ENCODE data around the gene DAGLB.
"Not testable (repeated sequence)": the region's sequence is repeated elsewhere in the genome, so short reads cannot be mapped to it uniquely, and the experiment has no call there.

The DAGLB gene

DNA sequence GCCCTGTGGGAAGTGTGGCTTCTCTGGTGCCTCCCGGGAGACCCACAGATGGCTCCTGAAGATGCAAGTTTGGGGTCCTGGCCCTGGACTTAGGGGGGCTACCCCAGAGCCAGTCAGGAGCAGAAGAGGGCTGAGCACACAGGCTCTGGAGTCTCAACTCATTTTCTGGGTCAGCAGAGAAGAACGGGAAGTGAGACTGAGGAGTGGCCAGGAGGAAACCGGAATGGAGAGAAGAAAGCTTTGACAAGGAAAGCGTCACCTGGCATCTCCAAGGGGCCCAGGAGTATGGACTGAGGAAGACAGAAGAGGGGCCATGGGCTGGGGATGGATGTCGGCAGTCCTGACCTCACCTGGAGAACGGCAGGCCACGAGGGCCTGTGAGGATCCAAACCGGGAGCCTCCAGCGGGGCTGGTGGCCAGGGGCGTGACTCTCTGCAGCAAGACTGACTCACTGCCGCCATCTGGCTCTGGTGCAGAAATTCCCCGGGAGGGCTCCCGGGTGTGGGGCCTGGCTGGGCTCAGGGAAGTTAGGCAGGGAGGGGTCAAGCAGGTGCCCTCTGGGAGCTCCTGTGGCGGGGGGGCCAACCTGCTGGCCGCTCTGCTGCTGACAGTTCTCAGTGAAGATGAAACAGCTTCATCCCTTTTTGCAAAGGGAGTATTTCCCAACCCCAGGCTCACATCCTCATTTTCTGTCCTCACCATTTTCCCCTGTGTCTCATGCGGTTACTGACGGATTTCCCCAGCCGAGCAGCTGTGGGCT lies 23.6 kb downstream of the DAGLB start:
- no peak for DNase-seq

DNA sequence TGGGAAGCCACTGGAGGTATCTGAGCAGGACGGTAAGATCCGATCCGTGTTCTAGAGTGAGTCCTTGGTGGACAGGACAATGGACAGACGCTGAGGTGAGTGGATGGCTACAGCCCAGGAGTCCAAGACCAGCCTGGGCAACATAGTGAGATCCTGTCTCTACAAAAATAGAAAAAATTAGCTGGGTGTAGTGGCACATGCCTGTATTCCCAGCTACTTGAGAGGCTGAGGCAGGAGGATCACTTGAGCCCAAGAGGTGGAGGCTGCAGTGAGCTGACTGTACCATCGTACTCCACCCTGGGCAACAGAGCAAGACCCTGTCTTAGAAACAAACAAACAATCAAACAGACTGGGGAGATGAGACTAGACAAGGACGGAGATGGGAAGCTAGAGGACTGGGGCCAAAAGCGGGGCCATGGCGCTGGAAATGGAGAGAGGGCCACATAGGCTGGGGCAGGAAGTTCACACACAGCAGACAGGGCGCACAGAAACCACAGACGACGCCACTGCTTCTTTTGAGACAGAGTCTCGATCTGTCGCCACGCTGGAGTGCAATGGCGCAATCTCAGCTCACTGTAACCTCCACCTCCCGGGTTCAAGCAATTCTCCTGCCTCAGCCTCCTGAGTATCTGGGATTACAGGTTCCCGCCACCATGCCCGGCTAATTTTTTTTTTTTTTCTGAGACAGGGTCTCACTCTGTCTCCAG lies 24.7 kb downstream of the DAGLB start:
- DNase-seq: no peak

DNA sequence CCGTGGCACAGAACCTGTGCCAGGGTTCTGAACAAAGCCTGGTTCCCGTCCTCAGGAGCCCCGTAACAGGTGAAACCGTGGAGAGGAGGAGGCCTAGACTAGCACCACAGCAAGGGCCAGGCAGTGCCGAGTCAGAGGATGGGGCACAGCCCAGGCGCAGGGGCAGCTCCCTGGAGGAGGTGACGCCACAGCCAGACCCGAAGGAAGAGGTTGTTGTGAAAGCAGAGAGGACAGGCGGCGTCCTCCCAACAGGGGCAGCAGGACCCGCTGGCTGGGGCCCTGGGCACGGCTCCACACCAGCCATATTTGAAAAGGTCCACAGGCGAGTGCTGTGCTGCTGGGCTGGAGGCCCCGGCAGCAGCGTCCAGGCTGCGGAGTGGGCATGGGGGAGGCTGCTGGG lies 25.7 kb downstream of the DAGLB start:
- no peak for DNase-seq

DNA sequence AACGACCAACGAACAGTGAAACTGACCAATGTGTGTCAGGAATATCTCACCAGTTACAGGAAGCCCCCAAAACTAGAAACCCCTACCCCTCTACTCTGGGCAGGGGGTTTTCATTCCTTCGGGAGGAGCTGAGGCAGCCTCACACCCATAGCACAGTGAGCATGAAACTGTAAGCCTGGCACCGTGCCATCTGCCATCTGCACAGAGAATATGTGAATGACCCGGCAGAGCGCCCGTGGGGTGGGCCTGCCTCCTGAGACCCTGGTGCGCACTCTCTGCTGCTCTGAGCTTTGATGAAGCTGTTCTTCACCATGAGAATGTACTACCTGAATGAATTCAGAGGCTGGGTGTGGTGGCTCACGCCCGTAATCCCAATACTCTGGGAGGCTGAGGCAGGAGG lies 27.1 kb downstream of the DAGLB start:
- DNase-seq: no peak

DNA sequence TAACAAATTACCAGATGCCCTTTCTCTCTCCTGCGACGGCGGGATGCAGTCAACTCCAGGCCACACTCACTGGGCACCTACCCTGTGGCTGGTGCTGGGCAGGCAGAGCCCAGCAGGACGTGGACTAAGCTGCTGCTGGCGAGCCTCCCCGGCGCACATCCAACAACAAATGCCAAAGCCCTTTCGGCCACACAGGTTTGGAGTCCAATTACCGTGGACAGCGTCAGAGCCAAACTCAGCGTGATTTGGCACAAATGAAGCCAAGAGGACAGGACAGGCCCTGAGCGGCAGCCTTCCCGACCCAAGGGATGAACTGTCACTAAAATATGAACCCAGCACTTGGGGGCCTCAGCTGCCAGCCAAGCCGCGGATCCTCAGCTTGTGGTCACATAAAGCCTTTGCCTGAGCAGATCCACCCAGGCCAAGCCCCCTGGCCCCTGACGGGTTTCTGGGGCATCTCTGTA lies 28.4 kb downstream of the DAGLB start:
- DNase-seq: no peak

DNA sequence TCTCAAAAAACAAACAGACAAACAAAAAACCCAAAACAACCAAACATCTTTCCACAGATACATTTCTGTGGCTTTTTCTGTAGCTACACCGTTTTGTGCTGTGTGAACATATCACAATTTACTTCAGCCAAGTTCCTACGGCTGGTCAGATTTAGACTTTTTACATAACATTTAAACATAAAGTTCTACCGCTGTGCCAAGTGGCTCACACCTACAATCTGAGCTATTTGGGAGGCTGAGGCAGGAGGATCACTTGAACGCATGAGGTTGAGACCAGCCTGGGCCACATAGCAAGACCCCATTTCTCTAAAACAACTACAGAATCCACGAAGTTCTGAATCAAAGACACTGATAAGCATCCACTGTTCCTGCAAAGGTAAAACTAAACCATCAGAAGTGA lies 30.3 kb downstream of the DAGLB start:
- no peak for DNase-seq

DNA sequence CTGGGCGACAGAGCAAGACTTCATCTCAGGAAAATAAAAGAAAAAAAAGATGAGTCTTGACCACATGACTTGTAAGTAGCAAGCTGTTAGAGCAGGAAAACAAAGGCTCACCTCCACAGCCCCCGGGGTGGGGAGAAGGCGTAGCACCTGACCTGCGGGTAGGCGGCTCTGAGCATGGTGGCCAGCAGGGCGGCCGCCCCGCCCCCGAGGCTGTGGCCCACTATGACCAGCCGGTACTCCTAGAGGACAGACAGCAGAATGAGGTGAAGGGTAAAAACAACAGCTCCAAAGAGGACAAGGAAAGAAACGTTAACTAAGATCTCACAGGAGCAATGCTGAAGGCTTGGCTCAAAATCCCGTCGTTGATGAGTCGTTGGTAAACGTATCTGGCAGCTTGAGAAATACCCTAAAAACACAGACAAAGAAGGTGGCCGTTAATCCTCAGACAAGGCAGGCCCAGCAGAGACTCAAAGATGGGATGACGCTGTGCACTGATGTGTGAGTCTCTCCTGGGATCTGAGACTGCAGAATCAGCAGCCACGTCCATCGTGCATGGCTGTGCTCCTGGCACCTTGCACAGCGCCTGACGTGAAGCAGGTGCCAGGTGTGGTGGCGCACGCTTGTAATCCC lies 31.1 kb downstream of the DAGLB start:
- no peak for DNase-seq

DNA sequence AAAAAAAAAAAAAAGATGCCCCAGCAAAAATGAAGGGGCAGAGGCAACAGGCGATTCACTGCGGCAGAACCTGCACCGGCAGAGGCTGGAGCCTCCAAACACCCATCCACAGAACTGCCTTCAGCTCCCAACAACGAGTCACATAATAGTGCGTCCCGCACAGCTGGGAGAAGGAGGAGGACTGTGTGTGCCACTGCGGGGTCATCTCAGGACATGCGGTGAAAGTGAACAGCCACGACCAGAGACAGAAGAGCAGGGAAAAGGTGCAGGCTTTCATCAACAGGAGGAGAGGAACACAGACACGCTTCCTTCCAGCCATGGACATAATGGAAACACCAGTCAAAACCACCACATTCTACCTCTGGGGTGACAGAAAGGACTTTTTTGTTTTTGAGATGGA lies 34.1 kb downstream of the DAGLB start:
- no peak for DNase-seq

DNA sequence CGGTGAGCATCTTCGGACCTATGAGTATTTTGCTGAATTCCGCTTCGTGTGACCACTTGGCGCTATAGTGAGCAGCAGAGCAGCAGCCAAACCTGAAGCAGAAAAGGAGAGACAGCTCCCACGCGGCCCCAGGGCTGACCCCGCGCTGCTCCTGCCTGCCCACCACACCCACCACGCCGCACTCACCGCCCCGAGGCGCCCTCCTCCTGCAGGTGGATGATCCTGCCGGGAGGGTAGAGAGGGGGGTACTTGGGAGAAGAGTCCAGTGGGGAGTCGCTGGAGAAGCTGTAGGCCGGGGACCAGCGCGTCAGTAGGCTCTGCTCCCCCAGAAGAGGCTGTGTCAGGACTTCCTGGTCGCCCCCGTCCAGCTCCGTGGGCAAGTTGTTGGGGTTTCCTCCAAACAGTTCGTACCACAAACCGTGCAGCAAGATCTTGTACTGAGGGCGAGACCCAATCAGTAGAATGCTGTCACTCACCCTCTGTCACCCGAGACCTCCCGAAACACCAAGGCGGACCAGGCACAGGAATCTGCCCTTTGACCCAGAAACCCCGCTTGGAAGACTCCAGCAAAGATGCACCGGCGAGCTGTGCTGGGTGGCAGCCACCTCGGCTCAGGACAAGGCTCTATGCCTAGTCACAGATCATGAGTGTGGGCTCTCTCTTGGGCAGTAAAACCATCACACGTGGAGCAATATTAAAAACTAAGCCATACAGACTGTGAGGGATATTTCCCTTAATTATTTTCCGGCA lies 37.6 kb downstream of the DAGLB start:
- no peak for DNase-seq

DNA sequence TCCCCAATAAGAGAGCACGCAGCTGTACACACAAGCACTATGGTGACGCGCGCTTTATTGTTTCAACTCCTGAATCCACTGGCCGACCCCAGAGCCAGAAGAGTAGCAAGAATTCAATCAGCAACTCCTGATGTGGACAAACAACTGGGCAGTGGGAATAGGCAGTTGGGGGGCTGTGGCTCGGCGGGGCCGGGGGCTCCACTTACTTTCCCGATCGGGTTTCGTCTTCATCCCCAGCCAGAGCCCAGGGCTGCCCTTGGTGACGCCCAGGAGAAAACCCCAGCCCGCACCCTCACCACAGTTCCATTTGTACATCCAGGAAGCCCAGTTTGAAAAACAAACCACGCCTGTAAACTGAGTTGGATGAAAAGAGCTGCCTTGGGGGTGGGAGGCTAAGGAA lies 38.7 kb downstream of the DAGLB start:
- DNase-seq: no peak

DNA sequence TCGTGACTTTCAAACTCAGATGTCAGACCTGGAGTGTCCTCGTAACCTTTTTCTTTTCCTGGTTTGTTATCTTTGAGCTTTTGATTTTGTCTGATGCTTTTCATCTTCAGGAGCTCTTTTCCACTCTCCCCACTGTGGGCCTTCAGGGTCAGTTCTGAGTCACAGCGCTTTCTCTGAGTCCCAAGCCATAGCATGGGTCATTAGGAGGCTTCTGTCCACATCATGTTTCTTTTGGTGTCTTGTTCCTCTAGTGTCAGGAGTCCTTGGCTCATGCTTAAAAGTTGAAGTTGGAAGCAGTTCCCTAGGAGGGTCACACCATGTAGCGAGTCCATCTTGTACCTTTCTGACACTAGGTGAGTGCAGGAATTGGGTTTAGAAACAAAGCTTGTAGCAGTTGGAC lies 40.3 kb downstream of the DAGLB start:
- no peak for DNase-seq

DNA sequence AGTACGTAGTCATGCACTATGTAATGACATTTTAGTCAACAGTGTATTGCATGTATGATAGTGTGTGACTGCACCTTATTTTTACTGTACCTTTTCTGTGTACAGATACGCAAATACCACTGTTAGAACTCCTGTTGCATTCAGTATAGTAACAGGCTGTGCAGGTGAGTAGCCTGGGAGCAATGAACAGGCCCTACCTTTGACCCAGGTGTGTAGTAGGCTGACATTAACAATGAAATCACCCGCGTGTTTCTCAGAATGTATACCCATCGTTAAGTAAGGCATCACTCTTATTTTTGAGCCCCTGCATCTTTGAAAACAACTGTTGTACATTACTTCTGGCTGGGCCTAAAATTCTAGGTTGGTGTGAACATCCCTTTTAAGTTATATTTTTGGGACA lies 41.6 kb downstream of the DAGLB start:
- no peak for DNase-seq

GRCh38 chr7:6403907-6404306 lies 43.8 kb downstream of the DAGLB start:
- DNase-seq: no peak

GRCh38 chr7:6402741-6403140 lies 45.0 kb downstream of the DAGLB start:
- DNase-seq: no peak

DNA sequence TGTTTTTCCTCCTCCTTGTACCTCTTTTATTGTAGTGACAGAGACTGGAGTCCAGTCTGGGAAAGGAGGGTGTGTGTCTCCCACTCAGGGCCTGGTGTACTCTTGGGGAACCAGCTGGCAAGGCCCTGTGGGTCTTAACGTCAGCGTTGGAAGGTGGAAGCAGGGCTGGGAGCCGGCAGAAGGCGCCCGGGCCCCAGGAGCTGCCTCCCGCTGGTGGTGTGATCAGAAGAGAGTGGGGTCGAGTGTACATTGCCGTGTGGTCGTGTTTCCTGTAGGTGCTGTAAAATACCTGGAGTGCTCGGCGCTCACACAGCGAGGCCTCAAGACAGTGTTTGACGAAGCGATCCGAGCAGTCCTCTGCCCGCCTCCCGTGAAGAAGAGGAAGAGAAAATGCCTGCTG lies 45.7 kb downstream of the DAGLB start:
- DNase-seq: no peak

DNA sequence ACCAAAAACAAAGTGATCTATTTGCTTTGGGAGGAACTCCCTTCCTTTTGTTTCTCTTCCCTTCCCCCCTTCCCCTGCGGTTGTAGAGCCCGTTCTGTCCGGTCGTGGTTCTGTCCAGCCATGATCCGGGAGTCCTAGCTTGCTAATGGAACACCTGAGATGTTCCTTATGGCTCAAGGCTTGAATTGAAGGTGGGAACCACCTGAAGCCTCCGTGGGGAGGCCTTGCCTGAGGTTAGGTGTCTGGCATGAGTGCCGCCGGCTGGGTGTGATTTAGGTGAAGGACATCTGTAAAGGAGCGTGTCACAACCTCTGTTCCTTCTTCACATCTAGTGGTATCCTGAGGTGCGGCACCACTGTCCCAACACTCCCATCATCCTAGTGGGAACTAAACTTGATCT lies 46.2 kb downstream of the DAGLB start:
- no peak for DNase-seq

DNA sequence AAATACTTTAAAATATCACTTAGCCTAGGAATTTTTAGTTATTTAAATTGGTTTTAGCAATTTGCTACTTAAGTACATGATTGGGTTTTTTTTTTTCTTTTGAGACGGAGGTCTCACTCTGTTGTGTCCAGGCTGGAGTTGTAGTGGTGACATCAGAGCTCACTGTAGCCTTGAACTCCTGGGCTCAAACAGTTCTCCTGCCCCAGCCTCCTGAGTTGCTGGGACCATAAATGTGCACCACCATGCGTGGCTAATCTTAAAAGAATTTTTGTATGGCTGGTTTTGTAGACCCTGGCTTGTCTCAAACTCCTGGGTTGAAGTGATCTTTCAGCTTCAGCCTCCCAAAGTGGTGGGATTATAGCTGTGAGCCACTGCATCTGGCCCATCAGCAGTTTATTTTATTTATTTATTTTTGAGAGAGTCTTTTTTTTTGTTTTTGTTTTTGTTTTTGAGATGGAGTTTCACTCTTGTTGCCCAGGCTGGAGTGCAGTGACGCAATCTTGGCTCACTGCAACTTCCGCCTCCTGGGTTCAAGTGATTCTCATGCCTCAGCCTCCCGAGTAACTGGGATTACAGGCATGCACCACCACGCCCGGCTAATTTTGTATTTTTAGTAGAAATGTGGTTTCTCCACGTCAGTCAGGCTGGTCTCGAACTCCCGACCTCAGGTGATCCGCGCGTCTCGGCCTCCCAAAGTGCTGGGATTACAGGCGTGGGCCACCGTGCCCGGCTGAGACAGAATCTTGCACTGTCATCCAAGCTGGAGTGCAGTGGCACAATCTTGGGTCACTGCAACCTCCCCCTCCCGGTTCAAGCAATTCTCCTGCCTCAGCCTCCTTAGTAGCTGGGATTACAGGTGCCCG lies 47.3 kb downstream of the DAGLB start:
- not testable (repeated sequence) for DNase-seq

GRCh38 chr7:6399351-6399750 lies 48.4 kb downstream of the DAGLB start:
- DNase-seq: no peak

- no peak for DNase-seq
Measured at GRCh38 chr7:6398943-6399342, 48.8 kb downstream of the DAGLB start.

- DNase-seq: not testable (repeated sequence)
Measured at GRCh38 chr7:6397759-6398495, 49.8 kb downstream of the DAGLB start.

- DNase-seq: no peak
Measured at GRCh38 chr7:6395898-6396595, 51.7 kb downstream of the DAGLB start.
